ENCODE results near the gene ZNF497.

- no peak for TF ChIP-seq ETV6 (conservative IDR thresholded peaks at IDR 0.05 in 1 of 2, IDR thresholded peaks at IDR 0.05 in 1 of 2; ENCODE audit: borderline replicate concordance in 1 of 2, low read depth in 1 of 2)
- TF ChIP-seq CTCF (IDR thresholded peaks at IDR 0.05 in 2 of 3, conservative IDR thresholded peaks at IDR 0.05 in 1 of 3; ENCODE audit: control insufficient read depth in 2 of 3, extremely low read depth in 1 of 3, insufficient read depth in 1 of 3, low read depth in 3 of 3, low read length in 3 of 3) = no peak
- no peak for TF ChIP-seq NKRF (conservative IDR thresholded peaks at IDR 0.05)
- no peak for TF ChIP-seq CHD2 (IDR thresholded peaks at IDR 0.05; ENCODE audit: borderline replicate concordance, low read depth, low read length)
- TF ChIP-seq RCOR1 (conservative IDR thresholded peaks at IDR 0.05; ENCODE audit: low read depth, low read length) = no peak
- TF ChIP-seq POLR2AphosphoS5 (IDR thresholded peaks at IDR 0.05; ENCODE audit: low read length) = no peak
- TF ChIP-seq GABPA (IDR thresholded peaks at IDR 0.05; ENCODE audit: low read depth) = no peak
- TF ChIP-seq EZH2 (IDR thresholded peaks at IDR 0.05; ENCODE audit: borderline replicate concordance, control insufficient read depth, low read depth, low read length) = no peak
- no peak for TF ChIP-seq TCF12 (IDR thresholded peaks at IDR 0.05; ENCODE audit: low read depth, low read length)
These were observed 43.3 kb downstream of the ZNF497 start for GRCh38 chr19:58319241-58319640.

All from GM12878 (cell line).